Nephron progenitor cell (in vitro differentiated cells): ENCODE results near the gene OR1F1.
"Not testable (repeated sequence)": the region's sequence is repeated elsewhere in the genome, so short reads cannot be mapped to it uniquely, and the experiment has no call there.

Experiments
- DNase-seq: peaks from one replicate; pipeline ENCODE4 v3.0.0; 2021
- H3K27ac Mint-ChIP-seq: 2 replicates; pipeline ENCODE4 v1.8.0; 2021; ENCODE audit warnings: mild to moderate bottlenecking, moderate library complexity, mixed read lengths
- H3K27me3 Mint-ChIP-seq: 2 replicates; pipeline ENCODE4 v1.8.0; 2021; ENCODE audit warnings: mild to moderate bottlenecking, low read depth, mixed read lengths; ENCODE audit not compliant: poor library complexity
- H3K36me3 Mint-ChIP-seq: 2 replicates; pipeline ENCODE4 v1.8.0; 2021; ENCODE audit warnings: low read depth, mixed read lengths
- H3K4me1 Mint-ChIP-seq: 2 replicates; pipeline ENCODE4 v1.8.0; 2021; ENCODE audit warnings: mixed read lengths
- H3K4me3 Mint-ChIP-seq: 2 replicates; pipeline ENCODE4 v1.8.0; 2021; ENCODE audit warnings: mild to moderate bottlenecking, moderate library complexity, mixed read lengths
- H3K9me3 Mint-ChIP-seq: 2 replicates; pipeline ENCODE4 v1.8.0; 2021; ENCODE audit warnings: mild to moderate bottlenecking, moderate library complexity, mixed read lengths
- CTCF ChIP-seq: fragments of 200-600 bp; sonication (generic); IDR thresholded peaks from 2 replicates; pipeline ENCODE4 v1.5.0; 2021; ENCODE audit warnings: antibody characterized with exemption

OR1F1 gene

GRCh38 chr16:3192476-3193019, 4.5 kb downstream of the OR1F1 start:
- no peak for TF ChIP-seq CTCF
- no peak for DNase-seq
- Mint-ChIP-seq H3K4me3 (no peak overlapping the region), H3K36me3 (no peaks in the 10 kb centered on the region), H3K27ac (no peak overlapping the region), H3K4me1 (peaks cover 16% of the 10 kb centered on the region), H3K27me3 (peaks cover 98% of the 10 kb centered on the region), H3K9me3 (peaks cover 37% of the 10 kb centered on the region)

GRCh38 chr16:3193221-3194212, 5.5 kb downstream of the OR1F1 start:
- peaks cover 95% of the 10 kb centered on the region for H3K27me3 Mint-ChIP-seq

GRCh38 chr16:3194792-3195191, 6.8 kb downstream of the OR1F1 start:
- no peak for TF ChIP-seq CTCF
- H3K27ac Mint-ChIP-seq = no peak overlapping the region
- DNase-seq = no peak
- peaks cover 93% of the 10 kb centered on the region for H3K27me3 Mint-ChIP-seq
- no peaks in the 10 kb centered on the region for H3K36me3 Mint-ChIP-seq
- peaks cover 39% of the 10 kb centered on the region for H3K9me3 Mint-ChIP-seq
- H3K4me1 Mint-ChIP-seq = peaks cover 13% of the 10 kb centered on the region
- no peak overlapping the region for H3K4me3 Mint-ChIP-seq

More at GRCh38 chr16:3193221-3194212, 5.5 kb downstream of the OR1F1 start:
- peaks cover 16% of the 10 kb centered on the region for H3K4me1 Mint-ChIP-seq
- H3K9me3 Mint-ChIP-seq = peaks cover 37% of the 10 kb centered on the region
- H3K36me3 Mint-ChIP-seq = no peaks in the 10 kb centered on the region
- TF ChIP-seq CTCF = no peak
- no peak overlapping the region for H3K27ac Mint-ChIP-seq
- DNase-seq = no peak
- H3K4me3 Mint-ChIP-seq = no peak overlapping the region

GRCh38 chr16:3195975-3196374, 8.0 kb downstream of the OR1F1 start:
- TF ChIP-seq CTCF = no peak
- Mint-ChIP-seq H3K4me3 (no peak overlapping the region), H3K36me3 (no peaks in the 10 kb centered on the region), H3K4me1 (peaks cover 4% of the 10 kb centered on the region), H3K27ac (no peak overlapping the region), H3K9me3 (peaks cover 40% of the 10 kb centered on the region), H3K27me3 (peaks cover 90% of the 10 kb centered on the region)
- no peak for DNase-seq

- not testable (repeated sequence) for H3K27ac Mint-ChIP-seq, DNase-seq, H3K4me1 Mint-ChIP-seq, H3K4me3 Mint-ChIP-seq, H3K36me3 Mint-ChIP-seq
- Mint-ChIP-seq H3K9me3 (peaks cover 36% of the 10 kb centered on the region), H3K27me3 (peaks cover 86% of the 10 kb centered on the region)
Observed at GRCh38 chr16:3197694-3198333, 9.8 kb downstream of the OR1F1 start.
